Osteocyte (in vitro differentiated cells): ENCODE measurements around the gene TSPO. TPM values are rescaled to one million over a fixed set of nuclear protein-coding genes. Genes with fewer than 3 reads are reported as not detected.

Source experiments
- DNase-seq: peaks from one replicate; pipeline ENCODE4 v3.0.0; 2021; ENCODE audit warnings: mixed read lengths; ENCODE audit not compliant: unreplicated experiment; ENCODE audit errors: extremely low spot score
- H3K27ac Mint-ChIP-seq: one replicate; pipeline ENCODE4 v1.8.0; 2021; ENCODE audit warnings: mild to moderate bottlenecking, mixed read lengths; ENCODE audit not compliant: unreplicated experiment
- H3K27me3 Mint-ChIP-seq: one replicate; pipeline ENCODE4 v1.8.0; 2021; ENCODE audit warnings: mixed read lengths; ENCODE audit not compliant: unreplicated experiment
- H3K36me3 Mint-ChIP-seq: one replicate; pipeline ENCODE4 v1.8.0; 2021; ENCODE audit warnings: mixed read lengths; ENCODE audit not compliant: unreplicated experiment
- H3K4me1 Mint-ChIP-seq: one replicate; pipeline ENCODE4 v1.8.0; 2021; ENCODE audit warnings: mixed read lengths; ENCODE audit not compliant: unreplicated experiment
- H3K4me3 Mint-ChIP-seq: one replicate; pipeline ENCODE4 v1.8.0; 2021; ENCODE audit warnings: mild to moderate bottlenecking, moderate library complexity, mixed read lengths; ENCODE audit not compliant: unreplicated experiment
- H3K9me3 Mint-ChIP-seq: one replicate; pipeline ENCODE4 v1.8.0; 2021; ENCODE audit warnings: mixed read lengths; ENCODE audit not compliant: unreplicated experiment
- total RNA-seq: library from RNA; stranded (reverse); gene quantifications from 2 replicates; pipeline ENCODE4 v1.2.1, GENCODE V29; 2021
- TF ChIP-seq, protein P1 (sequence below): fragments of 200-600 bp; sonication (generic); IDR thresholded peaks from 2 replicates; pipeline ENCODE4 v1.5.0; 2021; ENCODE audit warnings: antibody characterized with exemption, mild to moderate bottlenecking, moderate library complexity

Gene TSPO
- total RNA-seq, 1 donor from 2014 or later: 70.6 TPM

DNA sequence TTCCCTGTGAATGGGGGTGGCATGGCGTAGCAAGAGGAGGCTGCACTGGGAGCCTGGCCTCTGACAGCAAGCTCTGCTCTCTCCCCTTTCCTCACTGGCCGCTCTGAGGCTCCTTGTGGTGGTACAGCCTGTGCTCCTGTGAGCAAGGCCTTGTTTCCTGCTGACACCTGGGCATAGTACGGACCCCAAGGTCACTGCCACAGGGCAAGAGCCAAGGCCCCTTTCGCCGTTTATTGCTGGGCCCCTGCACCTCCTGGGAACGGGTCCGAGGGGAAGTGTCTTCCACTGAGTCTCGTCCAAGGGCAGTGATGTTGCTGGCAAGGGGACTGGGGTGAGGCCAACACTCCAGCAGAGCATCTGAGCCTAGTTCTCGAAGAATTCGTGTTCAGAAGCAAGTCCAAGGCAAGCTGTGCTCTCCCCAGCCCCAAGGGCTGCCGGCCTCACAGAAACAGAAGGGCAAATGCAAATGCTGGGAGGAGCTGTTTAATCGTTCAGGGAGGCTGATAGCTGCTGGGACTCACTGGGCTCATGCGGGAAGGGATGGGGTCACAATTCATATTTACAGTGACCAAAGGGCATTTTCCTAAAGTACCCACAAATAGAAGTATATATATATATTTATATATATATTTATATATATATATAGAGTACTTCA is 51.5 kb downstream of the TSPO start:
- Mint-ChIP-seq H3K27ac (no peak overlapping the region), H3K36me3 (no peaks in the 10 kb centered on the region), H3K4me3 (no peak overlapping the region), H3K9me3 (no peaks in the 10 kb centered on the region), H3K27me3 (peaks cover 2% of the 10 kb centered on the region), H3K4me1 (peaks cover 12% of the 10 kb centered on the region)
- TF ChIP-seq, protein P1, sequence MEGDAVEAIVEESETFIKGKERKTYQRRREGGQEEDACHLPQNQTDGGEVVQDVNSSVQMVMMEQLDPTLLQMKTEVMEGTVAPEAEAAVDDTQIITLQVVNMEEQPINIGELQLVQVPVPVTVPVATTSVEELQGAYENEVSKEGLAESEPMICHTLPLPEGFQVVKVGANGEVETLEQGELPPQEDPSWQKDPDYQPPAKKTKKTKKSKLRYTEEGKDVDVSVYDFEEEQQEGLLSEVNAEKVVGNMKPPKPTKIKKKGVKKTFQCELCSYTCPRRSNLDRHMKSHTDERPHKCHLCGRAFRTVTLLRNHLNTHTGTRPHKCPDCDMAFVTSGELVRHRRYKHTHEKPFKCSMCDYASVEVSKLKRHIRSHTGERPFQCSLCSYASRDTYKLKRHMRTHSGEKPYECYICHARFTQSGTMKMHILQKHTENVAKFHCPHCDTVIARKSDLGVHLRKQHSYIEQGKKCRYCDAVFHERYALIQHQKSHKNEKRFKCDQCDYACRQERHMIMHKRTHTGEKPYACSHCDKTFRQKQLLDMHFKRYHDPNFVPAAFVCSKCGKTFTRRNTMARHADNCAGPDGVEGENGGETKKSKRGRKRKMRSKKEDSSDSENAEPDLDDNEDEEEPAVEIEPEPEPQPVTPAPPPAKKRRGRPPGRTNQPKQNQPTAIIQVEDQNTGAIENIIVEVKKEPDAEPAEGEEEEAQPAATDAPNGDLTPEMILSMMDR: no peak
- DNase-seq: no peak

- H3K27ac Mint-ChIP-seq: no peak overlapping the region
- TF ChIP-seq, protein P1: no peak
- no peaks in the 10 kb centered on the region for H3K36me3 Mint-ChIP-seq
- H3K4me3 Mint-ChIP-seq: no peak overlapping the region
- no peak for DNase-seq
- peaks cover 11% of the 10 kb centered on the region for H3K4me1 Mint-ChIP-seq
- H3K27me3 Mint-ChIP-seq: peaks cover 2% of the 10 kb centered on the region
- H3K9me3 Mint-ChIP-seq: no peaks in the 10 kb centered on the region
Measured at GRCh38 chr22:43203471-43203981, 52.2 kb downstream of the TSPO start.

GRCh38 chr22:43205261-43205691 is 53.9 kb downstream of the TSPO start:
- TF ChIP-seq, protein P1: no peak
- Mint-ChIP-seq H3K27me3 (peaks cover 2% of the 10 kb centered on the region), H3K9me3 (no peaks in the 10 kb centered on the region), H3K27ac (no peak overlapping the region), H3K36me3 (no peaks in the 10 kb centered on the region), H3K4me1 (no peaks in the 10 kb centered on the region), H3K4me3 (no peak overlapping the region)
- DNase-seq: no peak

- Mint-ChIP-seq H3K4me3 (no peak overlapping the region), H3K4me1 (no peaks in the 10 kb centered on the region), H3K36me3 (no peaks in the 10 kb centered on the region), H3K9me3 (no peaks in the 10 kb centered on the region), H3K27me3 (peaks cover 2% of the 10 kb centered on the region), H3K27ac (no peak overlapping the region)
- no peak for DNase-seq
- TF ChIP-seq, protein P1: no peak
Measured at GRCh38 chr22:43205748-43206508, 54.6 kb downstream of the TSPO start.

GRCh38 chr22:43206509-43207161 is 55.3 kb downstream of the TSPO start:
- Mint-ChIP-seq H3K27ac (no peak overlapping the region), H3K4me1 (no peaks in the 10 kb centered on the region), H3K36me3 (no peaks in the 10 kb centered on the region), H3K27me3 (peaks cover 2% of the 10 kb centered on the region), H3K9me3 (no peaks in the 10 kb centered on the region), H3K4me3 (no peak overlapping the region)
- TF ChIP-seq, protein P1: no peak
- no peak for DNase-seq
